Cardiac fibroblast (primary cell): ENCODE measurements around the gene GRIA4.

Source experiments
- DNase-seq, 2 donors: peaks; one replicate each; pipeline versions ENCODE4 v3.0.0 to v3.0.0-alpha.2; 2010; ENCODE audit warnings: low read depth in 2 of 2
- H3K4me3 ChIP-seq, 2 donors: replicated peaks in 1 of 2; 1 replicate in 1 of 2; 2 replicates in 1 of 2; pipeline ENCODE4 v1.5.1; 2011; ENCODE audit warnings: low read depth in 2 of 2, low read length in 2 of 2, mild to moderate bottlenecking in 2 of 2, moderate library complexity in 1 of 2
- CTCF ChIP-seq: IDR thresholded peaks from one replicate; pipeline ENCODE4 v1.5.1; 2011; ENCODE audit warnings: low read depth, mild to moderate bottlenecking, low read length, inconsistent platforms

Gene GRIA4

DNA sequence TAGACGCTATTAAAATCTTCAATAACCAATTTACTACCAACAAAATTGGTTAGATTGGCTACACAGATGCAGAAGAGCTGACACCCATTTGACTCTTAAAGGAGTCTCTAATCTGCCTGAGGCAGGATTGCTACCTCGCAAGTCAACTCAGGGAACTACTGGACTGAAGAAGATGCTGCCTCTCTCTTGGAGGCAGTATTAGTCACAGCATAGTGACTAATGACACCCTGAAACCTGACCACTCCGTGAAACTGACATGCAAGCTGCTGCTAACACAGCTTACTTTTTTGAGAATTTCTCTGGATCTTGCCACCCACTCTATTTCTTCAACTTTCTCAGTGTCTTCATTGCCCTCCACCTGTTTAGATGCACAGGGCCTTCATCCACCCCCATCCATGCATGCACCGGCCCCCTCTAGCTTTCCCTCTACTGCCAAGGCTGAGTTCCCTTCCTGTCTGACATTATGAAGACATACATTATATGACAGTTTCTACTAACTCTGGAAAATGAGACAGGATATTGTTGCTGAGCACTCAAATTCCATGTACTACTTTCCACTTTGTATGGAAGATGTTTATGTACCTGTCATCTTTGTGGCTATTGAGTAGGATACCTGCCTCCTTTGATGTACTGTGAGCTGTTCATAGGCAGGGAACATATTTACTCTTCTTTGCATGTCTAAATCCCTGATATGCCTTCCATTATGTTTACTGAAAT lies 229.0 kb downstream of the GRIA4 start:
- DNase-seq: peak in 1 of 2 donors; percentile 10
- no peak overlapping the region for H3K4me3 ChIP-seq
- no peak for TF ChIP-seq CTCF

DNA sequence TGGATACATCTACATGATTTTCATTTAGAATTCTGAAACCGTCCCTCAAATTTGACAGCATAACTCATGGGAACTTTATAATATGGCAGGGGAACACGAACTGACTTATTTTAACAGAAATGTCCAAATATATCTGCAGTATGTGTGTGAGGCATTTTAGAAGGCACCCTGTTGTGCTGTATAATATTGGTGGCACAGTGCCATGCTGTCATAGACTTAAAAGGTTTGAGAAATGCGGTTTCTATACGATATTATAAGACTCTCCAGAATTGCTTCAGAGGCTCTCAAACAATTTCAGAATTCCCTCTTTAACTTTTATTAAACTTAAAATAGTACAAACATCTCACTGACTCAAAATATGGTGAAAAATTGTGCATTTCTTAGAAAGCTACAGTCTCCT lies 230.5 kb downstream of the GRIA4 start:
- DNase-seq: no peak
- TF ChIP-seq CTCF: no peak
- H3K4me3 ChIP-seq: no peak overlapping the region

DNA sequence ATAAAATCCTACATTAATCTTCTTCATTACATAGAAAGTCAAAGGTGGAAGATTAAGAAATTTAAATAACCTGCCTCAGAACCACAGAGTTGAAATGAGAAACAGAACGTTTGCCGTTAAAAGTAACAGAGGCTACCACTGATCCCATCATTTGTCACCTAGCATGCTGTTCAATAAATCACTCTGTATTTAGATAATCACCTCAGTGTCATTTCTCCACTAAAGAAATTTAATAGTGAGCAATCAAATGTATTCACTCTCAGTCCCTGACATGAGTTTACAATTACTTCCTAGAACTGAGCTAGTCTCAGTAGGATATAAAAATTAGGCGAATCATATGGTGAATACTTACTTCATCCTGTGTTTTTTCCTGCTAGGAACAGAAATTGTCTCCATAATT lies 242.5 kb downstream of the GRIA4 start:
- no peak overlapping the region for H3K4me3 ChIP-seq
- DNase-seq: no peak
- TF ChIP-seq CTCF: no peak

- no peak for TF ChIP-seq CTCF
- no peak overlapping the region for H3K4me3 ChIP-seq
- no peak for DNase-seq
These were observed 244.4 kb downstream of the GRIA4 start for GRCh38 chr11:105854269-105854668.

DNA sequence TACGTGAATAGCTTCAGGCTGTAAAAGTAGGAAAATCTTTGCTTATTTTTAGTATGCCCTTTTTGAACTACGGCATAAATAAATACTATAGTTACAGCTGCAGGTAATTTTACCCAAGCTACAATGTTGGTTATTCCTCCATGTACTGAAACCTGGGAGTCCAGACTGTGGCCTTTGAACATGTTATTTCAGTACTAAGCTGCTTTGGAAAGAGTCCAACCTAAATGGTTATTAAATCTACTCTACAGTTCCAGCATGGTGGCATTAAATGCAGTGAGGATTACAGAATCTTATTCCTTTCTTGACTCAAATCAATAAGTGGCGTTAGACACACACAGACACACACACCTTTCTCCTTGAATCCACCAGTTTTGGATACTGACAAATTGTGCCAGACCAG lies 247.1 kb downstream of the GRIA4 start:
- no peak overlapping the region for H3K4me3 ChIP-seq
- no peak for TF ChIP-seq CTCF
- no peak for DNase-seq

GRCh38 chr11:105857728-105858127 lies 247.9 kb downstream of the GRIA4 start:
- no peak for TF ChIP-seq CTCF
- no peak for DNase-seq
- no peak overlapping the region for H3K4me3 ChIP-seq

DNA sequence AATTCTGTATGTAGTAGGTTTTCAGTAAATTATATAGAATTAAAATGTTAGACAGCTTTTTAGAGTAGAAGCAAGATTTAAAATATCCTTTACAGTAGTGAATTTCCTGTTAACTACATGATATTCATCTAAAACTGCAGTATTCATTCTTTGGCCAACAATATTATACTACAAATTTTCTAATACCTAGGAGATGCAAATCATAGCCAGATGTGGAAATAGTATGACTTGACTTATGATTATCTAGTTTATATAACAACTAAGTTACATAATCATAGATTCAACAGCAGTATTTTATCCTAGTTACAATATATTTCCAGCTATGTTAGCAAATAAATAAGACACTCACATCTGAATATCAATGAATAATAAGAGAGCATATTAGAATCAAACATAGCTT lies 249.0 kb downstream of the GRIA4 start:
- H3K4me3 ChIP-seq: no peak overlapping the region
- no peak for TF ChIP-seq CTCF
- no peak for DNase-seq
